DOHH2 (cell line): Measurements from ENCODE around the gene MED20.

Source experiments
- H3F3A ChIP-seq: fragments of 200-600 bp; sonication (generic), shearing (Covaris generic); 2 replicates; pipeline ENCODE4 v1.6.0; 2016; ENCODE audit warnings: antibody characterized with exemption, mild to moderate bottlenecking; ENCODE audit not compliant: control insufficient read depth, insufficient read depth
- H3K27ac ChIP-seq: fragments of 200-600 bp; sonication (generic); 2 replicates; pipeline ENCODE4 v1.5.1; 2014; ENCODE audit warnings: low read depth, mild to moderate bottlenecking, low read length, moderate library complexity
- H3K27me3 ChIP-seq: fragments of 200-600 bp; sonication (generic); 2 replicates; pipeline ENCODE4 v1.6.1; 2014; ENCODE audit warnings: mild to moderate bottlenecking, low read length, mixed read lengths; ENCODE audit not compliant: control insufficient read depth
- H3K36me3 ChIP-seq: fragments of 200-600 bp; sonication (generic); 2 replicates; pipeline ENCODE4 v1.6.1; 2014; ENCODE audit warnings: mild to moderate bottlenecking, low read length, moderate library complexity, mixed read lengths; ENCODE audit not compliant: control insufficient read depth
- H3K4me1 ChIP-seq: fragments of 200-600 bp; sonication (generic); 2 replicates; pipeline ENCODE4 v1.6.1; 2014; ENCODE audit warnings: mild to moderate bottlenecking, low read length, mixed read lengths; ENCODE audit not compliant: control insufficient read depth
- H3K4me2 ChIP-seq: fragments of 200-600 bp; sonication (generic); 2 replicates; pipeline ENCODE4 v1.6.0; 2014; ENCODE audit warnings: mild to moderate bottlenecking, low read length, moderate library complexity
- H3K4me3 ChIP-seq: fragments of 200-600 bp; sonication (generic); 2 replicates; pipeline ENCODE4 v1.5.1; 2014; ENCODE audit warnings: mild to moderate bottlenecking, low read length, mixed read lengths
- H3K79me2 ChIP-seq: fragments of 200-600 bp; sonication (generic); 2 replicates; pipeline ENCODE4 v1.6.1; 2014; ENCODE audit warnings: mild to moderate bottlenecking, low read length, mixed read lengths; ENCODE audit not compliant: control insufficient read depth
- H3K9me2 ChIP-seq: fragments of 200-600 bp; sonication (generic); replicated peaks from 2 replicates; pipeline ENCODE4 v1.6.1; 2014; ENCODE audit warnings: mild to moderate bottlenecking, low read length, mixed read lengths; ENCODE audit not compliant: control insufficient read depth
- H3K9me3 ChIP-seq: fragments of 200-600 bp; sonication (generic); 2 replicates; pipeline ENCODE4 v1.6.1; 2014; ENCODE audit warnings: antibody characterized with exemption, low read length, mixed read lengths; ENCODE audit not compliant: control insufficient read depth, insufficient read depth
- H4K20me1 ChIP-seq: fragments of 200-600 bp; sonication (generic); 2 replicates; pipeline ENCODE4 v1.6.0; 2014; ENCODE audit warnings: low read depth, mild to moderate bottlenecking, antibody characterized with exemption, low read length, moderate library complexity; ENCODE audit not compliant: control insufficient read depth, insufficient read depth
- EZH2phosphoT487 ChIP-seq: fragments of 200-600 bp; sonication (generic); IDR thresholded peaks from 2 replicates; pipeline ENCODE4 v1.6.1; 2017; ENCODE audit warnings: borderline replicate concordance, mild to moderate bottlenecking, antibody characterized with exemption, low read length, moderate library complexity, mixed read lengths
- TF ChIP-seq, protein P1 (sequence below): fragments of 200-600 bp; sonication (generic); IDR thresholded peaks from one replicate; pipeline ENCODE4 v1.5.1; 2014; ENCODE audit warnings: antibody characterized with exemption, mild to moderate bottlenecking, low read depth, low read length; ENCODE audit not compliant: poor library complexity, severe bottlenecking

Gene MED20

GRCh38 chr6:41900861-41901260 lies 20.1 kb downstream of the MED20 start:
- H3K79me2 ChIP-seq: no peaks in the 10 kb centered on the region
- no peak for TF ChIP-seq EZH2phosphoT487
- TF ChIP-seq, protein P1, sequence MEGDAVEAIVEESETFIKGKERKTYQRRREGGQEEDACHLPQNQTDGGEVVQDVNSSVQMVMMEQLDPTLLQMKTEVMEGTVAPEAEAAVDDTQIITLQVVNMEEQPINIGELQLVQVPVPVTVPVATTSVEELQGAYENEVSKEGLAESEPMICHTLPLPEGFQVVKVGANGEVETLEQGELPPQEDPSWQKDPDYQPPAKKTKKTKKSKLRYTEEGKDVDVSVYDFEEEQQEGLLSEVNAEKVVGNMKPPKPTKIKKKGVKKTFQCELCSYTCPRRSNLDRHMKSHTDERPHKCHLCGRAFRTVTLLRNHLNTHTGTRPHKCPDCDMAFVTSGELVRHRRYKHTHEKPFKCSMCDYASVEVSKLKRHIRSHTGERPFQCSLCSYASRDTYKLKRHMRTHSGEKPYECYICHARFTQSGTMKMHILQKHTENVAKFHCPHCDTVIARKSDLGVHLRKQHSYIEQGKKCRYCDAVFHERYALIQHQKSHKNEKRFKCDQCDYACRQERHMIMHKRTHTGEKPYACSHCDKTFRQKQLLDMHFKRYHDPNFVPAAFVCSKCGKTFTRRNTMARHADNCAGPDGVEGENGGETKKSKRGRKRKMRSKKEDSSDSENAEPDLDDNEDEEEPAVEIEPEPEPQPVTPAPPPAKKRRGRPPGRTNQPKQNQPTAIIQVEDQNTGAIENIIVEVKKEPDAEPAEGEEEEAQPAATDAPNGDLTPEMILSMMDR: no peak
- no peak overlapping the region for H3K4me3 ChIP-seq
- H3K4me2 ChIP-seq: no peak overlapping the region
- no peaks in the 10 kb centered on the region for H3K27me3 ChIP-seq
- no peaks in the 10 kb centered on the region for H4K20me1 ChIP-seq
- no peaks in the 10 kb centered on the region for H3K9me3 ChIP-seq
- H3F3A ChIP-seq: no peaks in the 10 kb centered on the region
- H3K9me2 ChIP-seq: no peaks in the 10 kb centered on the region
- H3K27ac ChIP-seq: no peak overlapping the region
- peaks cover 38% of the 10 kb centered on the region for H3K36me3 ChIP-seq
- H3K4me1 ChIP-seq: peaks cover 9% of the 10 kb centered on the region

- H3F3A ChIP-seq: peaks cover 3% of the 10 kb centered on the region; the same call in 1 of the 2 replicates
- no peaks in the 10 kb centered on the region for H3K9me2 ChIP-seq
- H3K4me3 ChIP-seq: peak overlapping the region; percentile 93
- peaks cover 31% of the 10 kb centered on the region for H3K4me1 ChIP-seq
- peak overlapping the region; percentile 99 for H3K4me2 ChIP-seq
- no peaks in the 10 kb centered on the region for H4K20me1 ChIP-seq
- H3K27ac ChIP-seq: peak overlapping the region; percentile 83
- H3K27me3 ChIP-seq: no peaks in the 10 kb centered on the region
- H3K9me3 ChIP-seq: no peaks in the 10 kb centered on the region
- peaks cover 29% of the 10 kb centered on the region for H3K79me2 ChIP-seq
- H3K36me3 ChIP-seq: peaks cover 10% of the 10 kb centered on the region
- no peak for TF ChIP-seq EZH2phosphoT487
- TF ChIP-seq, protein P1: no peak
Measured at GRCh38 chr6:41896281-41896680, 24.7 kb downstream of the MED20 start.

- Histone ChIP-seq H3K9me2 (no peaks in the 10 kb centered on the region), H3K79me2 (peaks cover 34% of the 10 kb centered on the region), H3K27me3 (no peaks in the 10 kb centered on the region), H3F3A (peaks cover 3% of the 10 kb centered on the region; the same call in 1 of the 2 replicates), H3K27ac (peak within 1 kb of the TSS; percentile 83), H4K20me1 (no peaks in the 10 kb centered on the region), H3K4me1 (peaks cover 31% of the 10 kb centered on the region), H3K36me3 (peaks cover 3% of the 10 kb centered on the region), H3K4me3 (peak within 1 kb of the TSS; percentile 93), H3K4me2 (peak within 1 kb of the TSS; percentile 99), H3K9me3 (no peaks in the 10 kb centered on the region)
- TF ChIP-seq EZH2phosphoT487: no peak
- TF ChIP-seq, protein P1: no peak
Measured at GRCh38 chr6:41895300-41896233, 25.4 kb downstream of the MED20 start, which contains the start of gene USP49. USP49 (minus strand) TSS chr6:41895375; CDS start chr6:41806983, 88,392 bp downstream.
